Activated T-helper 1 cell treated with anti-CD3 and anti-CD28 coated beads, Interleukin-2, amount 50 U/mL, for 16 hours (primary cell): Measurements from ENCODE around the gene CIRBP.

Source experiments
- DNase-seq, 2 donors: peaks; one replicate each; pipeline ENCODE4 v3.0.0-alpha.2; 2020; ENCODE audit warnings: low read depth in 1 of 2, low spot score in 1 of 2

CIRBP gene

DNA sequence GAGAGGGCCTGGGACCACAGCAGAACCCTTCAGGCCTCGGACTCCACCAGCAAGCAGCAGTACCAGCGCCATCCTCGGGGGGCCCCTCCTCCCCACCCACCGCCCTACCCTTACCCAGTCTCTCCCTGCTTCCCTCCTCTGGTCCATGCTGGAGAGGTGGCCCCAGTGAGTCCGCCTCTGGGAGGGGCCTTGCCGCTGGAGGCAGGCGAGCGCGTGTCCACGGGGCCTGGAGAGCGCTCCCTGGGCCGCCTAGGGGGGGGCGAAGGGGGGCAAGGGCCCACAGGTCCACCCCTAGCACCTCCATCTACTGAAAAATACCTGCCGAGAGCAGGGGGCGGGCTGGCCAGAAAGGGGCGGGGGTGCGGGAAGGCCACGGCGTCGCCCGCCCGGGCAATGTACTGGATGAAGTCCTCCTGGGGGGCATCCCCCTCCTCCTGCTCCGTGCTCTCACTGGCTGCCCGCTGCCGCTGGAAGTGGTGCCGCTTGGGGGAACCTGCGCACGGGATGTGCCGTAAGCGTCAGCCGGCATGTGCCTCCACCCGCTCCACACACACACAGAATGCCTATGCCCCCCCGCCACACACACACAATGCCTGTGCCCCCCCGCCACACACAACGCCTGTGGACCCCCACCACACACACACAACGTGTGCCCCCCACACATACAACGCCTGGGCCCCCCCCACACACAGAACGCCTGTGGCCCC is 38.2 kb upstream of the CIRBP start:
- no peak for DNase-seq

DNA sequence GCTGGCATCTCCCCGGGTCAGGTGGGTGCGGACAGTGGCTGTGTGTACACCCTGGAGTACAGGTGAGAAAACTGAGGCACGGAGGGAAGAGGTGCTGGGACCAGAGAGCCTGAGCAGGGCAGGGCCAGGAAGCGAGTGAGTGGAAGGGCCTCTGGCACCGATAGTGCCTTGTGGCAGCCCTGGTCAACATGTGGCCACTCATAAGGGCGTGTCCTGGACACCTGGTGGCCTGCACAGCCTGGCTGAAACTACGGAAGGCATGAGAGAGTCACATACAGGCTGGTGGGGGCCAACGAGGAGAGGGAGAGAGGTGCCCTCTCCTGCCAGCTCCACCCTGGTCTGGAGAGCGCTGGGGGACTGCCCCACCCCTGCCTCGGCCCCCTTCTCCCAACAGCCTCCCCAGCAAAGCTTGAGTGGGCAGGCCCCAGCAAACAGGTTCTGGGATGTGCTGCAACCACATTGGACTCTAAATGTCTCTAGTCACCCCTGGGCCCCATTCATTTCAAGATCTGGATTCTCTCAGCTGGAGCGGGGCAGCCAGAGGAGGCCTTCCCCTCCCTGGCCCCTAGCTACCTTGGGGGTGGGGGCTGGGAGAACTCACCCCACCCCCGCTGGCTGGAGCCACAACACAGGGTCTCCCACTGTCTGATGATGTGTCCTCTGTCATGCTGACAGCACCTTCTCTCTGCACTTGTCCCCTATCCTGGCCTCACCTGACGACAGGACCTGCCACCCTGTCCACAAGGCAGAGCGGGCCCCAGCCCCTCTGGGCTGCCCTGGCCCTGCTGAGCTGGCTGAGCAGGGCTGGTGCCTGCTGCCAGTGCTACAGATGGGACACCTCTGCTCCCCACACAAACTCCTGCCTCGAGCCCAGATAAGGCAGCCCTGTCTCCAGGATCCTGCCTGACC is 37.1 kb upstream of the CIRBP start:
- DNase-seq, result no peak

- DNase-seq, result no peak
These were observed 36.5 kb upstream of the CIRBP start for GRCh38 chr19:1232652-1233072.

- no peak for DNase-seq
These were observed 35.9 kb upstream of the CIRBP start for GRCh38 chr19:1233115-1233667.

DNA sequence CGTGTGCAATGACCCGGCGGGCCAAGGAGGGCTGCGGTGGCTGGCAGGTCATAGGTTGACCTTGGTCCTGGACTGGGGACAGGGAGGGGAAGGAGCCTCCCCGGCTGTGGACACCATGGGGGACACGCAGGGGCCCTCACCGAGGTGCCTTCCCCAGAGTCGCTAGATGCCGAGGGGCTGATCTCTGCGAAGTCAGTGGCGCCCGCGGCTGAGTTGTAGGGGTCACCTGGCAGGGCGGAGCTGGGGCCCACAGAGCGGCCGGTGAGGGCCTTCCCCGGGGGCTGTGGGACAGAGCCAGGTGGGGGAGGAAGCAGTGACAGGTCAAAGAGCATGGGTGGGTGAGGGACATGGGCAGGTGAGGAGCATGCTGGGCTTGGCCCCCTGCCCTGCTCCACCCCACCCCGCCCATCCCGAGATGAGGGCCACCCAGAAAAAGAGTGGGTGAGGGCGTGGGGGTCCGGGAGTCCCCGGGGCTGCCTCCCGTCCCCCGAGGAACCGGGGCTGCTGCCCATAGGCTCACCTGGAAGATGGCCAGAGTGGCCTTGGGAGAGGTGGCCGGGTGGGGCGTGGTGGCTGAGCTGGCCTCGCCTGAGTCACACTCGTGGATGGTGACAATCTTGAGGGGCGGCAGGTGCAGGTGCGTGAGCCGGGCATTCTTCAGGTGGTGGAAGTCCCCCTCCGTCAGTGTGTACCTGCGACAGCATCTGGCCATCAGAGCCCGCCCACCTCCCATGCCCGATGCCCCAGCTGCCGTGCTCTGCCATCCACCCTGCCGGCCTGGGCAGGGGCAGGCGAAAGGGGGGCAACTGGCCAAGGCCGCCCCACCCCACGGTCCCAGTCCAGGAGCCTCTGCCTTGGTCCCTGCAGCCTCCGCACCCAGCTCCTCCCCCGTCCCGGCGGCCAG is 34.8 kb upstream of the CIRBP start:
- DNase-seq, result no peak

DNA sequence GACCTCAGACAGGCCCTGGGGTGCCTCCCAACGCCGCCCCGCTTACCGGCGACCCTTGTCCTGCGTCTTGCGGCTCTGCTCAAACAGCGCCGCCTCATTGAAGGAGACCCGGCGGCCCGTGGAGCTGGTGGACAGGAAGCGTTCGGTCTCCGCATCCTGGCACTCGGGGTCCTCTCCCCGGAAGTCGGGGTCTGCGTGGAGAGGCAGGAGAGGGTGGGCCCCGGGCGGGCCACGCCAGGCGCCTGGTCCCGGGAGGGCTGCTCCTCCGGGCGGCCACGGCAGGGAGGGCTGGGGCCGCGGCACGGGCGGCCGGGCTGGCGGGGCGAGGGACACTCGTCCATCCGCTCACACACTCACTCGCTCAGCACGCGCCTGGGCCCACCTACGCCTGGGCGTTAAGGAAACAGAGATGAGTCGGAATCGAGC is 34.2 kb upstream of the CIRBP start:
- no peak for DNase-seq

- no peak for DNase-seq
These were observed 33.2 kb upstream of the CIRBP start for GRCh38 chr19:1235625-1236538.

GRCh38 chr19:1236576-1236975 is 32.6 kb upstream of the CIRBP start:
- DNase-seq, result no peak

DNA sequence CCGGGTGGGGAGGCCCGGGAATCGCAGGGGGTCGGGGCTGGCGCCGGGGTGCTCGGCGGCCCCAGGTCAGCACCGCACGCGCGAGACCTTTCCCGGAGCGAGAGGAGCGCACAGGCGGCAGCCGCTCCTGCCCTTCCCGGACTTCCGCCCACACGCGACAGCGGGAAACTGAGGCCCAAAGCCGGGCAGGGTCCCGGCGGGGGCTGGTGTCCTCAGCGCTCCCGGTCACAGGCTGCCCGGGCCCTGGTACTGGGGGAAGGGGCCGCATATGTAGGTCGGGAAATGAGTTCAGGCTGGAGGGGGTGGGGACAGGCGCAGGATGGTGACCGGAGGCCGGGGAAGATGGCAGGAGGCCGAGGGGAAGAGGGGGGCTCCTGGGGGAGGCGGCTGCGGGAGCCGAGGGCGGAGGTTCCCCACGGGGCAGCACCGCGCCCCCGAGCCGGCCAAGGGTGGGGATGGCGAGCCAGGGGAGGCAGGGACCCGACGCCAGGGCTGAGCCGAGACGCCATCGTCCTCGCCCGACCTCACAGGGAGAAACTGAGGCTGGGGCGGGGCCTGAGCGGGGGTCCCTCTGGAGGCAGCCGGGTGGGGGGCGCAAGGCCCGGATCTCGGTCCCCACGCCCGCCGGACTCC is 32.0 kb upstream of the CIRBP start:
- DNase-seq, result no peak

- peak in 1 of 2 donors; percentile 43 for DNase-seq
These were observed 31.3 kb upstream of the CIRBP start, which contains the start of gene CBARP for GRCh38 chr19:1237754-1238368. Gene CBARP, minus strand, starts transcription at chr19:1238005. Its CDS starts 1,905 bp downstream, at chr19:1236100.

DNA sequence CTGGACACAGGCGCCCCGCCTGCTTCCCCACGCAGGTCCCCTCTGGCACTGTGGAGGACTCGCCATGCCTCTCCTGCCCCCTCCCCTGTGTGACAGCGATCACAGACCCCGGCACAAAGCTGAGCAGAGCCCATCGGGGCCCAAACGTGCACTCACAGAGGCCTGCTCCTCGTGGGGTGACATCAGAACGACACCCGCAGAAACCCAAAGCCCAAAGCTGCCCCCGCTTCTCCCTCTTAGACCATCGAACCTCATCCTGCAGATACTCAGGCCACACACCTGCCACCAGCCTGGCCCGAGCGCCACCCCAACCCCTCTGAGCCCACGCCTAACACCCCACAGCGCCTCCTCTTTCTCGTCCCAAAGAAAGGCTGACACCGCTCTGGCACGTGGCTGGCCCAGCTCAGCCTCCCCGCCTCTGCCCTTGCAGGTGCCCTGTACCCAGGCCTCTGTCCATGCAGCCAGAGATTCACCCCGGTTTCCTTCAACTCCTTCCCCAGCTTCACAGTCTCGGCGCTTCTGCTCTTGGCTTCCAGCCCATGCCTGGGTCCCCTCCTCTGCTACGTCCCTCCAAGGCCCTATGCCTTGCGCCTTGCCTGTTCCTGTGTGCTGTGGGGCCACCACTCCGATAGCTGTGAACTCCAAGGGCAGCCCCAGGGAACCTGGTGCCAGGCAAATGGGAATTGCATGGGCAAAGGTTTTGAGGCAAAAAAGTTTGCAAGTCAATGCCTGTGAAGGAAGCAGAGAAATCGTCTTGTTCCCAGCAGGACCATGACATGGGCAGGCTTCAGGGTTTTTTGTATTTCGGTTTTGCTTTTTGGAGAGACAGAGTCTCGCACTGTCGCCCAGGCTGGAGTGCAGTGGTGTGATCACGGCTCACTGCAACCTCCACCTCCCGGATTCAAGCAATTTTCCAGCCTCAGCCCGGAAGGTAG is 30.5 kb upstream of the CIRBP start:
- no peak for DNase-seq

GRCh38 chr19:1239420-1239795 is 29.7 kb upstream of the CIRBP start:
- DNase-seq, result no peak

GRCh38 chr19:1239796-1240737 is 29.1 kb upstream of the CIRBP start:
- DNase-seq, result peak; percentile 70 to 98

GRCh38 chr19:1240925-1241324 is 28.2 kb upstream of the CIRBP start:
- DNase-seq, result no peak

DNA sequence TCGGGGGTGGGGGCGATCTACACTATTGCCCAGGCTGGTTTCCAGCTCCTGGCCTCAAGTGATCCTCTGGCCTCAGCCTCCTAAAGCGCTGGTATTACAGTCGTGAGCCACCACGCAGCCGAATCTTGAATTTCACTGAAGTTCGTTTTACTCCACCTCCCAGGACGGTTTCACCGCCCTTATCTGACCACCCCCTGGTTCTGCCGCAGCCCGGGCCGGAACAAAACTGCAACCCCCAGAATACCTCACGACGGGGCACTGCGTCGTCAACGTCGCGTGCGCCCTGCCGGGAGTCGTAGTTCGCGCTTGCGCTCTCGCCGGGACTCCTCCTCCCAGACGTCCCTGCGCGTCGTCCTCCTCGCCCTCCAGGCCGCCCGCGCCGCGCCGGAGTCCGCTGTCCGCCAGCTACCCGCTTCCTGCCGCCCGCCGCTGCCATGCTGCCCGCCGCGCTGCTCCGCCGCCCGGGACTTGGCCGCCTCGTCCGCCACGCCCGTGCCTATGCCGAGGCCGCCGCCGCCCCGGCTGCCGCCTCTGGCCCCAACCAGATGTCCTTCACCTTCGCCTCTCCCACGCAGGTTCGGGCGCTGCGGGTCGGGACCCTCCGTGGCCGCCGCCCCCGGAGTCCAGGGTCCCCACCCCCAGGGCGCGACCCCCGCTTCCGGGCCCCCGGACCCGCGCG is 27.6 kb upstream of the CIRBP start, which contains the start of gene ATP5F1D:
ATP5F1D (plus strand) TSS at position 335 of the 679 bp plus-strand sequence; CDS start at position 435, 100 bp downstream.
- peak; percentile 79 to 92 for DNase-seq
